Endothelial cell of umbilical vein (primary cell): ENCODE results near the gene TMEM41B. TPM values are rescaled to one million over a fixed set of nuclear protein-coding genes. Genes with fewer than 3 reads are reported as not detected.

Source experiments
- BruUV-seq: library from RNA; stranded (reverse); fragments of 400-500 nt; replicated peaks from 2 replicates; lab custom pipeline; 2021; lab: Mats Ljungman, UMichigan
- CTCF ChIA-PET: fragments of 300-600, 350-600 bp; sonication (Branson Sonifier 250); formaldehyde crosslinking; loops from one replicate; lab custom pipeline; 2021; ENCODE audit warnings: antibody characterized with exemption, inconsistent platforms; lab: Charles Lee
- POLR2A ChIA-PET: fragments of 300-600, 350-600 bp; sonication (Branson Sonifier 250); formaldehyde crosslinking; loops from one replicate; lab custom pipeline; 2021; ENCODE audit warnings: antibody characterized with exemption, inconsistent platforms; lab: Charles Lee
- DNase-seq: peaks from one replicate; pipeline ENCODE4 v3.0.0-alpha.2; 2011; ENCODE audit warnings: low read depth, low spot score
- FAIRE-seq: peaks from 2 replicates; lab custom pipeline; 2011; peaks lifted over from hg19 to GRCh38; lab: Jason Lieb, UNC
- H2AFZ ChIP-seq: 2 replicates; pipeline ENCODE4 v1.6.0; 2012; ENCODE audit warnings: low read depth, low read length, control low read depth, inconsistent platforms
- H3K27ac ChIP-seq: 2 replicates; pipeline ENCODE4 v1.5.1; 2011; ENCODE audit warnings: low read depth, mild to moderate bottlenecking, control low read depth, low read length, moderate library complexity; ENCODE audit not compliant: insufficient read depth
- H3K27me3 ChIP-seq, 2 experiments: 2 replicates each; pipeline versions ENCODE4 v1.6.0 to v1.6.1; 2011; ENCODE audit warnings: low read length in 2 of 2, mixed read lengths in 1 of 2; ENCODE audit not compliant: control insufficient read depth in 2 of 2, insufficient read depth in 2 of 2
- H3K36me3 ChIP-seq, 2 experiments: 2 replicates in 1 of 2; 3 replicates in 1 of 2; pipeline ENCODE4 v1.5.1; 2011; ENCODE audit warnings: low read length in 2 of 2, mild to moderate bottlenecking in 1 of 2, moderate library complexity in 1 of 2; ENCODE audit not compliant: control insufficient read depth in 2 of 2, insufficient read depth in 2 of 2; ENCODE audit errors: extremely low read depth in 1 of 2
- H3K4me1 ChIP-seq: 3 replicates; pipeline ENCODE4 v1.5.1; 2011; ENCODE audit warnings: mild to moderate bottlenecking, low read length; ENCODE audit not compliant: control insufficient read depth, insufficient read depth; ENCODE audit errors: extremely low read depth
- H3K4me2 ChIP-seq: 2 replicates; pipeline ENCODE4 v1.6.1; 2011; ENCODE audit warnings: low read length, control low read depth, mixed read lengths; ENCODE audit not compliant: insufficient read depth
- H3K4me3 ChIP-seq, 3 experiments: fragments of 200-600 bp in 1 of 3; sonication (generic), shearing (Covaris generic) in 1 of 3; replicated peaks in 1 of 3; 2 replicates each; pipeline ENCODE4 v1.5.1; 2011 to 2016; ENCODE audit warnings: control low read depth in 3 of 3, low read length in 3 of 3, mild to moderate bottlenecking in 2 of 3, inconsistent platforms in 1 of 3, low read depth in 1 of 3, moderate library complexity in 1 of 3; ENCODE audit not compliant: insufficient read depth in 1 of 3
- H3K79me2 ChIP-seq: 2 replicates; pipeline ENCODE4 v1.6.0; 2012; ENCODE audit warnings: low read length, inconsistent platforms; ENCODE audit not compliant: control insufficient read depth, insufficient read depth
- H3K9ac ChIP-seq: replicated peaks from 2 replicates; pipeline ENCODE3; 2011; ENCODE audit warnings: low read length, control low read depth; ENCODE audit not compliant: insufficient read depth; ENCODE audit errors: extremely low read depth
- H3K9me1 ChIP-seq: replicated peaks from 3 replicates; pipeline ENCODE4 v1.6.0; 2011; ENCODE audit warnings: mild to moderate bottlenecking, low read length; ENCODE audit not compliant: control insufficient read depth, insufficient read depth; ENCODE audit errors: extremely low read depth
- H3K9me3 ChIP-seq: replicated peaks from 2 replicates; pipeline ENCODE4 v1.5.1; 2012; ENCODE audit warnings: low read length, inconsistent platforms; ENCODE audit not compliant: control insufficient read depth, insufficient read depth
- H4K20me1 ChIP-seq: replicated peaks from 2 replicates; pipeline ENCODE3; 2011; ENCODE audit warnings: mild to moderate bottlenecking, low read length; ENCODE audit not compliant: control insufficient read depth, insufficient read depth; ENCODE audit errors: extremely low read depth
- EZH2 ChIP-seq: IDR thresholded peaks from 2 replicates; pipeline ENCODE4 v1.6.1; 2012; ENCODE audit warnings: borderline replicate concordance, low read depth, mild to moderate bottlenecking, moderate library complexity, low read length, inconsistent platforms; ENCODE audit not compliant: severe bottlenecking
- FOS ChIP-seq: IDR thresholded peaks from 2 replicates; pipeline ENCODE4 v1.6.1; 2011; ENCODE audit warnings: mild to moderate bottlenecking, low read length, moderate library complexity, borderline replicate concordance; ENCODE audit not compliant: insufficient read depth
- JUN ChIP-seq: IDR thresholded peaks from 2 replicates; pipeline ENCODE4 v1.6.1; 2011; ENCODE audit warnings: borderline replicate concordance, low read depth; ENCODE audit not compliant: insufficient read length, insufficient read depth
- MAX ChIP-seq: IDR thresholded peaks from 2 replicates; pipeline ENCODE4 v1.6.1; 2011; ENCODE audit not compliant: insufficient read depth, insufficient read length
- MYC ChIP-seq: IDR thresholded peaks from one replicate; pipeline ENCODE4 v1.6.1; 2011; ENCODE audit warnings: mild to moderate bottlenecking, low read depth, low read length
- POLR2A ChIP-seq: IDR thresholded peaks from 2 replicates; pipeline ENCODE4 v1.6.1; 2012; ENCODE audit warnings: low read depth, mild to moderate bottlenecking, control low read depth, low read length
- POLR2AphosphoS5 ChIP-seq: IDR thresholded peaks from 2 replicates; pipeline ENCODE4 v1.6.1; 2012; ENCODE audit warnings: low read depth, mild to moderate bottlenecking, control low read depth, low read length, moderate library complexity; ENCODE audit not compliant: insufficient read depth
- dilution Hi-C: fragments of 300-500 bp; cut with MboI; formaldehyde crosslinking; loops from one replicate; pipeline ENCODE4 v1.15.0; 2019; ENCODE audit warnings: low sequenced_read_pairs; ENCODE audit not compliant: extremely low pct_ligation_motif_present
- intact Hi-C: fragments of 100-400 bp; cut with micrococcal nuclease; formaldehyde crosslinking; loops from one replicate; pipeline ENCODE4 v1.10.0; 2022
- polyA plus RNA-seq, 4 experiments: library from polyadenylated mRNA; depleted of rRNA in 3 of 4; stranded (reverse) in 3 of 4; unstranded in 1 of 4; fragments of >200 nt; gene quantifications; 2 replicates each; pipeline versions ENCODE4 v1.2.1 to v1.2.3, GENCODE V29; 2011 to 2012; ENCODE audit warnings: missing spikeins in 1 of 4
- total RNA-seq: library from RNA; stranded (reverse); gene quantifications from 2 replicates; pipeline ENCODE4 v1.2.3, GENCODE V29; 2021
- TF ChIP-seq, protein P1 (sequence below), 2 donors: IDR thresholded peaks; 1 replicate in 1 of 2; 2 replicates in 1 of 2; pipeline ENCODE4 v1.5.1; 2011; ENCODE audit warnings: low read length in 2 of 2, mild to moderate bottlenecking in 2 of 2, moderate library complexity in 2 of 2, control low read depth in 1 of 2, inconsistent platforms in 1 of 2, low read depth in 1 of 2; ENCODE audit not compliant: insufficient read depth in 1 of 2; ENCODE audit errors: extremely low read depth in 1 of 2

The TMEM41B gene
- total and polyA plus RNA-seq, 2 donors (not counting 3 experiments of a cell fraction or from before 2014, with no cell fraction given), result 16.6 to 39.0 TPM

DNA sequence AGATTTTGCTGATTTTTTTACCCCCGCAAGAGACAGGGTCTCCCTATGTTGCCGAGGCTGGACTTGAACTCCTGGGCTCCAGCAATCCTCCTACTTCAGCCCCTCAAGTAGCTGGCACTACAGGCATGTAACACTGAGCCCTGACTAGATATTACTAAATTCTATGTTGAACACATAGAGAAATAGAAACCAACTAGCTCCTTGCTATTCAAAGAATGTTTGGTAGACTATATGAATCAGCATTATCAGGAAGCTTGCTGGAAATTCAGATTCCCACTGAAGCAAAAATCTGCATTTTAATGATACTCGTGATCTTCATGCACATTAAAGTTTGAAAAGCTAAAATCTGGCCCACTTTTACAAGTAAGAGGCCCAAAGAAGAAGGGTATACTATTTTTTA is 11.9 kb downstream of the TMEM41B start:
- Histone ChIP-seq H3K9me3 (no peaks in the 10 kb centered on the region), H3K9me1 (no peaks in the 10 kb centered on the region), H3K27ac (no peak overlapping the region), H3K79me2 (peaks cover 47% of the 10 kb centered on the region), H3K4me3 (no peak overlapping the region), H3K9ac (no peak overlapping the region), H3K27me3 (no peaks in the 10 kb centered on the region), H3K4me2 (no peak overlapping the region), H2AFZ (no peak overlapping the region), H3K4me1 (no peaks in the 10 kb centered on the region), H4K20me1 (no peaks in the 10 kb centered on the region), H3K36me3 (no peaks in the 10 kb centered on the region)
- intact Hi-C loops (no loop called here), dilution Hi-C loops (no loop called here)
- DNase-seq, result no peak
- ChIA-PET CTCF (interaction anchor here (1.0 to 1.4 kb wide), 6 partner anchors 9 to 204 kb away, joined by 3 to 4 read pairs (median 4); no protein-coding TSS in a partner anchor), POLR2A (no interaction called here)
- TF ChIP-seq EZH2 (no peak), MYC (no peak), POLR2A (no peak), POLR2AphosphoS5 (no peak), JUN (no peak), MAX (no peak), FOS (no peak)
- TF ChIP-seq, protein P1, sequence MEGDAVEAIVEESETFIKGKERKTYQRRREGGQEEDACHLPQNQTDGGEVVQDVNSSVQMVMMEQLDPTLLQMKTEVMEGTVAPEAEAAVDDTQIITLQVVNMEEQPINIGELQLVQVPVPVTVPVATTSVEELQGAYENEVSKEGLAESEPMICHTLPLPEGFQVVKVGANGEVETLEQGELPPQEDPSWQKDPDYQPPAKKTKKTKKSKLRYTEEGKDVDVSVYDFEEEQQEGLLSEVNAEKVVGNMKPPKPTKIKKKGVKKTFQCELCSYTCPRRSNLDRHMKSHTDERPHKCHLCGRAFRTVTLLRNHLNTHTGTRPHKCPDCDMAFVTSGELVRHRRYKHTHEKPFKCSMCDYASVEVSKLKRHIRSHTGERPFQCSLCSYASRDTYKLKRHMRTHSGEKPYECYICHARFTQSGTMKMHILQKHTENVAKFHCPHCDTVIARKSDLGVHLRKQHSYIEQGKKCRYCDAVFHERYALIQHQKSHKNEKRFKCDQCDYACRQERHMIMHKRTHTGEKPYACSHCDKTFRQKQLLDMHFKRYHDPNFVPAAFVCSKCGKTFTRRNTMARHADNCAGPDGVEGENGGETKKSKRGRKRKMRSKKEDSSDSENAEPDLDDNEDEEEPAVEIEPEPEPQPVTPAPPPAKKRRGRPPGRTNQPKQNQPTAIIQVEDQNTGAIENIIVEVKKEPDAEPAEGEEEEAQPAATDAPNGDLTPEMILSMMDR (IDR thresholded peaks at IDR 0.05; ENCODE audit: extremely low read depth in 1 of 2, insufficient read depth in 1 of 2, low read depth in 1 of 2, low read length in 2 of 2), result no peak
- FAIRE-seq, result no peak
- no TSS peak for BruUV-seq
